Type B pancreatic cell (in vitro differentiated cells): Measurements from ENCODE around the gene PLEKHG5. TPM values are rescaled to one million over a fixed set of nuclear protein-coding genes. Genes with fewer than 3 reads are reported as not detected.
"Not testable (repeated sequence)": the region's sequence is repeated elsewhere in the genome, so short reads cannot be mapped to it uniquely, and the experiment has no call there.

Experiments used
- DNase-seq: peaks from one replicate; pipeline ENCODE4 v3.0.0; 2021; ENCODE audit warnings: mixed read lengths; ENCODE audit not compliant: unreplicated experiment; ENCODE audit errors: extremely low spot score
- H3K27ac Mint-ChIP-seq: 2 replicates; pipeline ENCODE4 v1.8.0; 2021; ENCODE audit warnings: mild to moderate bottlenecking, mixed read lengths
- H3K27me3 Mint-ChIP-seq: 2 replicates; pipeline ENCODE4 v1.8.0; 2021; ENCODE audit warnings: mixed read lengths
- H3K36me3 Mint-ChIP-seq: 2 replicates; pipeline ENCODE4 v1.8.0; 2021; ENCODE audit warnings: mixed read lengths
- H3K4me1 Mint-ChIP-seq: one replicate; pipeline ENCODE4 v1.8.0; 2021; ENCODE audit warnings: mixed read lengths; ENCODE audit not compliant: unreplicated experiment
- H3K4me3 Mint-ChIP-seq: 2 replicates; pipeline ENCODE4 v1.8.0; 2021; ENCODE audit warnings: mild to moderate bottlenecking, mixed read lengths
- H3K9me3 Mint-ChIP-seq: 2 replicates; pipeline ENCODE4 v1.8.0; 2021; ENCODE audit warnings: mixed read lengths
- total RNA-seq: library from RNA; stranded (reverse); gene quantifications from 2 replicates; pipeline ENCODE4 v1.2.1, GENCODE V29; 2021; ENCODE audit warnings: low replicate concordance
- TF ChIP-seq, protein P1 (sequence below): fragments of 200-600 bp; sonication (generic); conservative IDR thresholded peaks from 2 replicates; pipeline ENCODE4 v1.5.0; 2021; ENCODE audit warnings: antibody characterized with exemption, mild to moderate bottlenecking

The PLEKHG5 gene
- total RNA-seq, 1 donor from 2014 or later = 30.6 TPM

DNA sequence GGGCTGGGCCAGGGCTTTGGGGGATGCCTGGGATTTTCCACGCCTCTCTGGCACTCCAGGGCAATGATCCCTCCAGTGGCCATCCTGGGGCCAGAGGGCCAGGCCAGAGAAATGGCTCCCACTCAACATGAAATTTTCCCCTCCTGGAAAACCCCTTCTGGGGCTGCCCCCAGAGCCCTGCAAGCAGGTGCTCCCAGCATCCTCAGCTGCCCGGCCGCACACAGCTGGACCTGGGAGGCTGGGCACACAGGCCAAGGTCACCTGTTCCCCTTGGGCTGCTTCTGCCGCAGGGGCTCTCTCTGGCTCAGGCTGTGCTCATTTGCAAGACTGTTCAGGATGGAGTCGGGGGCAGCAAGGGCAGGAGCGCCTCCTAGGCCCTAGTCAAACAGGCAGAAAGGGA, 63.0 kb downstream of the PLEKHG5 start:
- not testable (repeated sequence) for H3K27ac Mint-ChIP-seq, H3K4me3 Mint-ChIP-seq, H3K4me1 Mint-ChIP-seq, DNase-seq, H3K36me3 Mint-ChIP-seq, H3K9me3 Mint-ChIP-seq
- H3K27me3 Mint-ChIP-seq = peaks cover 47% of the 10 kb centered on the region

DNA sequence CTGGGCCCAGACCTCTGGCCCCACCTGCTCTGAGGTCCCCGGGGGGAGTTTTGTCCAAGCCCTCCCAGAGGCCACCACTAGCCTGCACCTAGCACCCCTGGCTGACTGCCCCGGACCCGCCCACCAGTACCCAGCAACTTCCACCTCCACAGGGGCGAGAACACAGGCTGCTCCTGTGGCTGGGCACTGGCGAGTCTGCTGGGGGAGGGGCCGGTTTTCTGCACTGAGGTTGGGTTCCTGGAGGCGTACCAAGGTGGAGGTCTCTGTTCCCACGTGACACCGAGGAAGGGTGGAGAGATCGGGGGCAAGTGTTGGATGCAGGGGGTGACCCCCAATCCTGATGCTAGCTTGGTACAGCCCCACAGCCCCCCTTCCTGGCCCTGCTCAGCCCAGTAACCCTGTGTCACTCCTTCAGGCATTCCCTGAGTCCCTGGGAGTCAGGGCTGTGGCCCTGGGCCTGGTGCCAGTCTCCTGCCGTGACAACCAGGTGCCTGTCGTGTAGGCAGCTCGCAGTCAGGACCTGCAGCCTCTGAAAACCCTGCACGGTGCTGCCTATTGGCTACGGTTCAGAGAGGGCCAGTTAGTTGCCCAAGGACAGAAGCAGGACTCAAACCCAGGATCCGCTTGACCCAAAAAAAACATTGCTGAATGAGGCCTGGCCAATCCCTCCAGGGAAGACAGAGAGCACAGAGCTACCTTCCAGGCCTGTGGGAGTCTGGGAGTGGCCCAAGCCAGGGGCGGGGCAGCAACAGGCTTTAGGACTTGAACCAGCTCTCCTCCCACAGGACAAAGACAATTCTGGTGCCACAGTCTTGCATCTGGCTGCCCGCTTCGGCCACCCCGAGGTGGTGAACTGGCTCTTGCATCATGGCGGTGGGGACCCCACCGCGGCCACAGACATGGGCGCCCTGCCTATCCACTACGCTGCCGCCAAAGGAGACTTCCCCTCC, 63.8 kb downstream of the PLEKHG5 start:
- Mint-ChIP-seq H3K27me3 (peaks cover 54% of the 10 kb centered on the region), H3K27ac (no peak overlapping the region), H3K36me3 (no peaks in the 10 kb centered on the region), H3K9me3 (no peaks in the 10 kb centered on the region), H3K4me1 (no peaks in the 10 kb centered on the region), H3K4me3 (no peak overlapping the region)
- TF ChIP-seq, protein P1, sequence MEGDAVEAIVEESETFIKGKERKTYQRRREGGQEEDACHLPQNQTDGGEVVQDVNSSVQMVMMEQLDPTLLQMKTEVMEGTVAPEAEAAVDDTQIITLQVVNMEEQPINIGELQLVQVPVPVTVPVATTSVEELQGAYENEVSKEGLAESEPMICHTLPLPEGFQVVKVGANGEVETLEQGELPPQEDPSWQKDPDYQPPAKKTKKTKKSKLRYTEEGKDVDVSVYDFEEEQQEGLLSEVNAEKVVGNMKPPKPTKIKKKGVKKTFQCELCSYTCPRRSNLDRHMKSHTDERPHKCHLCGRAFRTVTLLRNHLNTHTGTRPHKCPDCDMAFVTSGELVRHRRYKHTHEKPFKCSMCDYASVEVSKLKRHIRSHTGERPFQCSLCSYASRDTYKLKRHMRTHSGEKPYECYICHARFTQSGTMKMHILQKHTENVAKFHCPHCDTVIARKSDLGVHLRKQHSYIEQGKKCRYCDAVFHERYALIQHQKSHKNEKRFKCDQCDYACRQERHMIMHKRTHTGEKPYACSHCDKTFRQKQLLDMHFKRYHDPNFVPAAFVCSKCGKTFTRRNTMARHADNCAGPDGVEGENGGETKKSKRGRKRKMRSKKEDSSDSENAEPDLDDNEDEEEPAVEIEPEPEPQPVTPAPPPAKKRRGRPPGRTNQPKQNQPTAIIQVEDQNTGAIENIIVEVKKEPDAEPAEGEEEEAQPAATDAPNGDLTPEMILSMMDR = no peak
- DNase-seq = no peak

DNA sequence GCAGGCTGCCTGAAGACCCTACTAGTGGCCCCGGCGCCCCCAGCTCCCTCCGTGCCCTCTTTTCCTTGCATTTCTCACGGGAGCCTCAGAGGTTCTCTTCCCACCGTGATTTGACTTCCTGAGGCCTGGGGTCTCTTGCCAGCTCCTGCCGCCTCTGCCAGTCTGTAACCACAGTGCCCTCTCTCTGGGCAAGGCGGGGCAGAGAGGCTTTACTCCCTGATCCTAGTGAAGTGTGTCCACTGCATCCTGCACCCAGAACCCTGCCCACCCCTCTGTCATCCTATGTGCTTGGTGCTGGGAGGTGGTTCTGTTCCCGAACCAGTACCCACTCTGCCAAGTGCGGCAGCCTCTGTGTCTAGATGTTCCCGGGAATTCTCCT, 64.5 kb downstream of the PLEKHG5 start:
- Mint-ChIP-seq H3K4me1 (no peaks in the 10 kb centered on the region), H3K4me3 (no peak overlapping the region), H3K9me3 (no peaks in the 10 kb centered on the region), H3K36me3 (no peaks in the 10 kb centered on the region), H3K27me3 (peaks cover 62% of the 10 kb centered on the region), H3K27ac (no peak overlapping the region)
- TF ChIP-seq, protein P1 = no peak
- DNase-seq = no peak

DNA sequence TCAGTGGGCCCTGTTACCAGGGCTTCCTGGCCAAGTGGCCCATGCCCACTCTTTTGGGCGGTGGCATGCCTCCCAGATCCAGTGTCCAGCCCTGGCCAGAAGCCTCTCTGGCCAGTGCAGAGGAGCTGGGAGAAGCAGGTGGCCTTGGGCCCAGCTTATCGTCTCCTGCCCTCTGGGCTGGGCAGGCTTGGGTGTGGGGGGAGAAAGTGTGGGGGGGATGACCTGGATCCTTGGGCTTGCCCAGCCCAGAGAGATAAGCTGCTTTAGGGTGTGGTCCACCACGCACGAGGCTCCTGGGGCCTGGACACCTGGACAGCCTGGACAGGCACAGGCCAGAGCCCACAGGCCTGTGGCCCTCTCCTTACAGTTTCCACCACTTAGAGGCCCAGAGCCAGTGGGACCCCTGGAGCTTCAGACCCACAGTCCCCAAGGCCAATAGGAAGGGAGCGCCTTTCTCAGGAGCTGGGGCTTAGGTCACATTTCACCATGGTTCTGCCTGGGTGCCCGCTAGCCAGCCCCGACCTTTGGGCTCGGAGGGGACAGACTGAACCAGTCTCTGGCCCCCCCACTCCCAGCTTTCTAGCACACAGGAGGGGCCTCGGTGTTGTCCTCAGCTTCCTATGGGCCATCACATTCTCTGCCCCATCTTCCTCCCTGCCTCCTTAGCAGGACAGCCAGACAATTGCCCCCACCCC, 65.0 kb downstream of the PLEKHG5 start:
- peaks cover 67% of the 10 kb centered on the region for H3K27me3 Mint-ChIP-seq
- no peak overlapping the region for H3K4me3 Mint-ChIP-seq
- H3K4me1 Mint-ChIP-seq = no peaks in the 10 kb centered on the region
- TF ChIP-seq, protein P1 = no peak
- no peaks in the 10 kb centered on the region for H3K9me3 Mint-ChIP-seq
- no peak for DNase-seq
- H3K36me3 Mint-ChIP-seq = no peaks in the 10 kb centered on the region
- no peak overlapping the region for H3K27ac Mint-ChIP-seq

DNA sequence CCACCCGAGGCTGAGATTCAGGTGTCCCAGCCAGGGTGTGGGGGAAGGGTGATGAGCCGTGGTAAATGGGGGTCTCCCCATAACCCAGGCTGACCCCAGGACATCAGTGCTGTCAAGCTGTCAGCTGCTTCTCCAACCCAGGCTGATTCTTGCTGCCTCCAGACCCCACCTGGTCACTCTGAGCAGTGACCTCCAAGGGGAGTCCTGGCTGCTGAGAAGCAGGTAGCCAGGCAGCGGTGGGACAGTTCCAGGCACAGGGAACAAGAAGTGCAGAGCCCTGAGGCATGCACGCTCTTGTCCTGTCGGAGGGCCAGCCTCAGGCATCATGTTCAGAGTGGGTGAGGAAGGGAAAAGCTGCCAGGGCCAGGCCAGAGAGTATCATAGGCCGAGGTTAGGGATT, 65.8 kb downstream of the PLEKHG5 start:
- H3K4me3 Mint-ChIP-seq = no peak overlapping the region
- no peaks in the 10 kb centered on the region for H3K4me1 Mint-ChIP-seq
- H3K27me3 Mint-ChIP-seq = peaks cover 74% of the 10 kb centered on the region
- H3K36me3 Mint-ChIP-seq = no peaks in the 10 kb centered on the region
- no peak for DNase-seq
- H3K27ac Mint-ChIP-seq = no peak overlapping the region
- TF ChIP-seq, protein P1 = no peak
- no peaks in the 10 kb centered on the region for H3K9me3 Mint-ChIP-seq
